ENCODE data around the gene PLEK2.

GRCh38 chr14:67426983-67427606 is 15.1 kb upstream of the PLEK2 start:
- no peak for TF ChIP-seq EP300 (IDR thresholded peaks at IDR 0.05)
- TF ChIP-seq, protein P1, sequence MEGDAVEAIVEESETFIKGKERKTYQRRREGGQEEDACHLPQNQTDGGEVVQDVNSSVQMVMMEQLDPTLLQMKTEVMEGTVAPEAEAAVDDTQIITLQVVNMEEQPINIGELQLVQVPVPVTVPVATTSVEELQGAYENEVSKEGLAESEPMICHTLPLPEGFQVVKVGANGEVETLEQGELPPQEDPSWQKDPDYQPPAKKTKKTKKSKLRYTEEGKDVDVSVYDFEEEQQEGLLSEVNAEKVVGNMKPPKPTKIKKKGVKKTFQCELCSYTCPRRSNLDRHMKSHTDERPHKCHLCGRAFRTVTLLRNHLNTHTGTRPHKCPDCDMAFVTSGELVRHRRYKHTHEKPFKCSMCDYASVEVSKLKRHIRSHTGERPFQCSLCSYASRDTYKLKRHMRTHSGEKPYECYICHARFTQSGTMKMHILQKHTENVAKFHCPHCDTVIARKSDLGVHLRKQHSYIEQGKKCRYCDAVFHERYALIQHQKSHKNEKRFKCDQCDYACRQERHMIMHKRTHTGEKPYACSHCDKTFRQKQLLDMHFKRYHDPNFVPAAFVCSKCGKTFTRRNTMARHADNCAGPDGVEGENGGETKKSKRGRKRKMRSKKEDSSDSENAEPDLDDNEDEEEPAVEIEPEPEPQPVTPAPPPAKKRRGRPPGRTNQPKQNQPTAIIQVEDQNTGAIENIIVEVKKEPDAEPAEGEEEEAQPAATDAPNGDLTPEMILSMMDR (IDR thresholded peaks at IDR 0.05): peak; percentile 79 to 85 (median 83)
- TF ChIP-seq POLR2AphosphoS5 (IDR thresholded peaks at IDR 0.05): no peak
